GM18498 (cell line): ENCODE data around the gene ACKR2.

Experiments
- ATAC-seq: cut with Tn5 transposase; IDR thresholded peaks from one replicate; pipeline ENCODE4 v1.9.1; 2021; ENCODE audit warnings: mild to moderate bottlenecking, moderate library complexity; ENCODE audit not compliant: unreplicated experiment

ACKR2 gene

DNA sequence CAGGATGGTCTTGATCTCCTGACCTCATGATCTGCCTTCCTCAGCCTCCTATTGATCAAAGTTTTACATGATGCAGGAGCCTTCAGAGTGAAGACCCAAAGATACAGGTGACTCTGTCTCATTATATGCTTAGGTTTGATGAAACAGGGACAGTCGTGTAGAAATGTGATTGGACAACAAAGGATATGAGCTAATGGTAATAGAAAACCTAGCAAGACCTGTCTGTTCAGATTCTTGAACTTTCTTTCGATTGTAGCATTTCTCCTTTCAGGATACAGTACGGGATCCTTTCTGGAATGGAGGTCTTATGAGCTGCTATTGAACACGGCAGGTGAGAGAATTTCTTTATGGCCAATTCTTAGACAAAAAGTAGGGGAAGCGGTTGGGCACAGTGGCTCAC lies at the start of gene ACKR2:
ACKR2 (plus strand) TSS at position 244 of the 400 bp plus-strand sequence. CDS start 55,058 bp downstream, outside the sequence.
- no peak for ATAC-seq

DNA sequence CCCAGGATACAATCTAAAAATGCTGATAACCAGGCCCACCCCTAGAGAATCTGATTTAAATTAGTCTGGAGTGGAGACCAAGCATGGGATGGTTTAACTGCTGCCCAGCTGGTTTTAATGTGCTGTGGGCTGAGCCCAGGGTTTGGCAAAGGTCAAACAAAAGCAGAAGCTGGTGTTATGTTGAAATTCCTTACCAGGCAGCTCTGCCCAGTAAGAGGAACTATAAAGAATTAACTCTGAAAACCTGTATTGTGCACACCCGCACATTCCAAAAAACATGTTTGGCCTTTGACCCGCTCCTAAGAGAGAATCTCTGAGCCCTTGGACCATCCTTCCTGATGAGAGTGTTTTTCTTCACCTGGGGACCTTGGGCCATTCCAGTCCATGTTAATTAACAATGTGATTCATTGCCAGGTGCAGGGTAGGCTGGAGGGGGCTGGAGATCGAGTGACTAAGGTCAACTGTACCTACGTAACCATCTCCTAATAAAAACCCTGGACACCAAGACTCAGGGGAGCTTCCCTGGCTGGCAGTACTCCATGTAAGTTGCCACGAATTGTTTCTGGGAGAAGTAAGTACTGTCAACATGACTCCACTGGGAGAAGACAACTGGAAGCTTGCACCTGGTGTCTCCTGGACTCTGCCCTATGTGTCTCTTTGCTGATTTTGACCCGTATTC lies 47.1 kb upstream of the ACKR2 start:
- no peak for ATAC-seq

GRCh38 chr3:42763021-42763420 lies 46.2 kb upstream of the ACKR2 start:
- ATAC-seq = no peak

GRCh38 chr3:42764115-42764514 lies 45.1 kb upstream of the ACKR2 start:
- ATAC-seq = no peak

GRCh38 chr3:42764561-42765295 lies 44.5 kb upstream of the ACKR2 start:
- ATAC-seq = no peak

DNA sequence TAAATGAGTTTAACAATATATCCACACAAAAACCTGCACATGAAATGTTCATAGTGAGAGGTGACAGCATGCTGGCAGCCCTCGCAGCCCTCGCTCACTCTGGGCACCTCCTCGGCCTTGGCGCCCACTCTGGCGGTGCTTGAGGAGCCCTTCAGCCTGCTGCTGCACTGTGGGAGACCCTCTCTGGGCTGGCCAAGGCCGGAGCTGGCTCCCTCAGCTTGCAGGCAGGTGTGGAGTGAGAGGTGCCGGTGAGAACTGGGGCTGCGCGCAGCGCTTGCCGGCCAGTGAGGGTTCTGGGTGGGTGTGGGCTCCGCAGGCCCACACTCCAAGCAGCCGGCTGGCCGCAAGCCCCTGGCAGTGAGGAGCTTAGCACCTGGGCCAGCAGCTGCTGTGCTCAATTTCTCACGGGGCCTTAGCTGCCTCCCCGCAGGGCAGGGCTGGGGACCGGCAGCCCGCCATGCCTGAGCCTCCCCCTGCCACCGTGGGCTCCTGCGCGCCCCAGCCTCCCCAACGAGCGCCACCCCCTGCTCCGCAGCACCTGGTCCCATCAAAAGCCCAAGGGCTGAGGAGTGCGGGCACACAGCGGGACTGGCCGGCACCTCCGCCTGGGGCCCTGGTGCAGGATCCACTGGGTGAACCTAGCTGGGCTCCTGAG lies 39.6 kb upstream of the ACKR2 start:
- ATAC-seq = no peak

- ATAC-seq = no peak
These were observed 38.0 kb upstream of the ACKR2 start for GRCh38 chr3:42771271-42771670.

DNA sequence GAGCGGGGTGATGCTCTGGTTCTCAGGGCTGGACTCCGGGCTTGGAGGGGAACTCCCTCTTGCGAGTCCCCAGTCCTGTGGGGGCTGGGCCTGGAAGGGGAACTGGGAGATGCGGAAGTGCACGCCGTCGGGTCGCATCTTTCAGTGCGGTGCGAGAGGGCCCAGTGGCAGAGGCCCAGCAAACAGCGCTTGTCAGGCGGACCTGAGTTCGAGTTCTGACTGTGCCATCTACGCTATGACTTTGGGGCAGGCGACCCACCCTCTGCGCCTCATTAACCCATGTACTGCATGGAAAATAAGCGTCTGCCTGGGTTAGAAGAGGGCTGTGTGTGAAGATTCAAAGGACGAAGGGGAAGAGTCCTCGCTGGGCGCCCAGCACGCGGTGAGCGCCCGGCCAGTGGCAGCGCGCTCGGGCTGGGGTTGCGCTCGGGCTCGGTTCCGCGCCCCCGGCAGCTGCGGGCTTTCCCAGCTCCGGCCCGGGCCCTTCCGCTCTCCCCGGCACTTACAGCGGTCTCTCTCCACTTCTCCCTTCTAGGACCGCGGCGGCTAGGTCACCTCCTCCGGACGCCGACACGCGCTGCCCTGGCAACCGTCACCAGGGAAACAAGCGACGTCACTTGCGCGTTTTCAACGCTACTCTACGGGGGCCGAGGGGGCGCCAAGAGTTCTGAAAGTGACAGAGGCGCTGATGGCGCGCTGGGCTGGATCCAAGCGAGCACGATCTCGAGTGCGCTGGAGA lies 36.4 kb upstream of the ACKR2 start, which contains the start of gene CCDC13:
CCDC13 (minus strand) TSS at position 584 of the 739 bp plus-strand sequence. CDS start 14,908 bp downstream, outside the sequence.
- ATAC-seq = peak; percentile 99

GRCh38 chr3:42773409-42773751 lies 35.9 kb upstream of the ACKR2 start:
- ATAC-seq = peak; percentile 17

DNA sequence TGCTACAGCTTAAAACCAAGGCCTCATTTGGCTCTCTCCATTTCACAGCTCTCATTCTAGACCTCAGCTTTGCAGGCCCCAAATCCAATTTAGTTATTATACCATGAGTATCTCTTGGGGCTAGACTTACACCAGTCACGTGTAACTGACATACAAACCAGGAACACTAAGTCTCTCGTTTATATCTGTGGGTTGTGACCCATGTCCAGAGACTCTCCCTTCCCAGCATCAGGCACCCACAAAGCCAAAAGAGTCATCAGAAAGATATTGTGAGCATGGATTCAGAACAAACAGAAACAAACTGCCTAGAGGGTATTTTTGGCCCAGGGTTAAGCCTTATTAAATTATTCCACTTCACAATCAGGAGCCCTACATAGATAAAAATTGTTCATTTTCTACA lies 30.6 kb upstream of the ACKR2 start:
- ATAC-seq = no peak

GRCh38 chr3:42780398-42780797 lies 28.8 kb upstream of the ACKR2 start:
- no peak for ATAC-seq

DNA sequence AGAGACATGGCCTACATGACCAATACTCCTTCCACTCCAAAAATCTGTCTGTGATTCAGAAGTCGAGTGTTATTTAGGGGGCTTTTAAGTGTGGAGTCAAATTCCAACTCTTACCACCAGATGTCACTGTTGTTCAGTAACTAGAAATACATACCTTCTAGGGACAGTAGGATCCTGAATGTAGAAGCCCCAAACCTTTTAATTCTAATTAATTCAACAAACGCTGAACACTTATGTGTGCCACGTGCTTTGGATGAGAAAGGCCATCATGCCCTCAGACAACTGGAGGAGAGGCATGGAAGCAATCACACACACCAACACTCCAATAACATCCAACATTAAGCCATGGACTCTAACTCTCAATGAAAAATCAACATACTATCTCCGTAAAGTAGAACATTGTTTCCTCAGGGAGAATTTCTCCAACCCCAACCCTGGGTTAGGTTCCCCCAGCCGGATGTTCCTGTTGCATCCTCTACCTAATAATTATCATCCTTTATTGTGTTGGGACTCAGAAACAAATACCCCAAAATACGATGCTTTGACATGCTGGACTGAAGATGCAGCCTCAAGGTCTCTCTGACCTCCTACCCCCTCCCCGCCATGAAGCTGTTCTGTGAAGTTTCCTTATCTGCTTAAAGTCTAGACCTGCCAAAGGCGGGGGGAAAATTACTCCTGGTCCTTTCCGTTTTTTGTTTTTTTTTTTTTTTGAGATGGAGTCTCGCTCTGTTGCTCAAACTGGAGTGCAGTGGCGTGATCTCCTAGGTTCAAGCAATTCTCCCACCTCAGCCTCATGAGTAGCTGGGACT lies 28.1 kb upstream of the ACKR2 start:
- ATAC-seq = no peak

DNA sequence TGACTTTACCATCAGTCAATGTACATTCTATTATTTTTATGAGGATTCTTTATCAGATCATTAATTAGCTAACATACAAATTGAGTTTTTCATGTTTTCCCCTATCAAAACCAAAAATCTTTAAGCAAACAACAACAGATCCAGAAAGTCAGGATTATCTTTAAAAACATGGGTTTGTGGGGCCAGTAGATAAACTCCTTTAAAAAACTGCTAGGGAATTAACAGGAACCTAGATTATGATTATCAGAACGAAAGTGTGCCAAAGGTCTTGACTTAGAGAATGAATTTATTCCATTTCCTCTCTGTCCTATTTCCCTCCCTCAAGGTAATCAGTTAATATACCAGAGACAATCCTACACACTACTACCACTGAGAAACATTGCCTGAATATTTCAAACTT lies 23.0 kb upstream of the ACKR2 start:
- no peak for ATAC-seq

DNA sequence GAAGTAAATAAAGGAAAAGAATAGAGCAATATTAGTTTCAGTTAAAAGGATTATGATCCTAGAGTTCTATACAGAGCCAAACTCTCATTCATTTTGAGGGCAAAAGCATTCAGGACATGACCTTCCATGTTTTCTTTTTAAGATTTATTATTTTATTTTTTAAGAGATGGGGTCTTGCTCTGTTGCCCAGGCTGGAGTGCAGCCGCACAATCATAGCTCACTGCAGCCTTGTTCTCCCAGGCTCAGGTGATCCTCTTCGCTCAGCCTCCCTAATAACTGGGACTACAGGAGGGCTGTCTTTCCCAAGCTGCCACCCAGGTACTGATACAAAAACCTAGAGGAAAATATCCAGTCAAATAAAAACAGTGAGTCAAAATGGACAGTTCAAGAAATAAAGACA lies 22.6 kb upstream of the ACKR2 start:
- ATAC-seq = no peak

GRCh38 chr3:42790714-42791229 lies 18.5 kb upstream of the ACKR2 start:
- no peak for ATAC-seq

DNA sequence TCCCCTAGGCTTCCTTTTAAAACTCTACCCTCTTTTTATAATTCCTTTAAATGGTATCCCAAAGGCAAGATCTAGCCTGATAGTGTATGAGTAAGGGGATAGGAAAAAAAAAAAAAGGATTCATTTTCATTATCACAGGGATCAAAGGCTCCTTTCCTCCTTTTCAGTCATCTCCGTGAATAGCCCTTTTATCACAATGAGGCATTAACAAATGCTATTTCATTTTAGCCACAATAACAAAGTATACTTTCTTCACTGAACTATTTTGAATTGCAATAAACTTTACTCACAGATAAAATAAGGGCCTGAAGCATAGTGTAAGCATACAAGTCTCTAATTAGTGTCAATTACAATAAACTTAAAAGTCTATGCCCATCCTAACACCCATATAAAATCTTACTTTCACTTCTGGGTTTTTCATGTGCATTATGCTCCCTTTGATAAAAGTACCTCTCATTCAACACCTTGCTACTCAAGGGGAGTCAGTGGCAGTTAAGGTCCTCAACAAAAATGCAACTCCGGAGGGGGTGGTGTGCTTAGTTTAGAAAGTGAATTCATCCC lies 13.5 kb upstream of the ACKR2 start:
- no peak for ATAC-seq

DNA sequence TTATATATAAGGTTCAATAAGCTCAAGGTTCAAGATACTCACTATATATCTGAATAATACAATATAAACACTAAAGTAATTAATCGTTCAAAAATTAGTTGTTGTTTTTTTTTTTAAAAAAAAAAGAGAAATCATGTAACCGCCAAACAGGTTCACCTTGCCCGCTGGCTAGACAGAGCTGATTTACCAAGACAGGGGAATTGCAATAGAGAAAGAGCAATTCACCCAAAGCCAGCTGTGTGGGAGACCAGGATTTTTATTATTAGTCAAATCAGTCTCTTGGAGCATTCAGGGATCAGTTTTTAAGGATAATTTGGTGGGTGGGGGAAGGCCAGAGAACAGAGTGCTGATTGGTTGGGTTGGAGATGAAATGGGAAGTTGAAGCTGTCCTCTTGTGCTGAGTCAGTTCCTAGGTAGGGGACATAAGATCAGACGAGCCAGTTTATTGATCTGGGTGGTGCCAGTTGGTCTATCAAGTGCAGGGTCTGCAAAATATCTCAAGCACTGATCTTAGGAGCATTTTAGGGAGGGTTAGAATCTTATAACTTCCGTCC lies 12.8 kb upstream of the ACKR2 start:
- ATAC-seq = no peak

DNA sequence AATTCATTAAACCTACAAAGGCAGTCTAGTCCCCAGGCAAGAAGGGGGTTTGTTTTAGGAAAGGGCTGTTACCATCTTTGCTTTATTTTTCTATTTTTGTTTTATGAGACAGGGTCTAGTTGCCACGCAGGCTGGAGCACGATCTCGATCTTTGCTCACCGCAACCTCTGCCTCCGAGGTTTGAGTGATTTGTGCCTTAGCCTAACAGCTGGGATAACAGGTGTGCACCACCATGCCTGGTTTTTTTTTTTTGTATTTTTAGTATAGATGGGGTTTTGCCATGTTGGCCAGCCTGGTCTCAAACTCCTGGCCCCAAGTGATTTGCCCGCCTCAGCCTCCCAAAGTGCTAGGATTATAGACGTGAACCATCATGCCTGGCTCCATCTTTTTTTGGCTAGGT lies 9.9 kb upstream of the ACKR2 start:
- ATAC-seq = no peak

- ATAC-seq = no peak
These were observed 9.0 kb upstream of the ACKR2 start for GRCh38 chr3:42800251-42800650.
